HepG2 (cell line): ENCODE measurements around the gene NBEA.

ENCODE experiments used
- ASH2L ChIP-seq: fragments of 300-600, 200-600 bp; sonication (generic); IDR thresholded peaks from 2 replicates; pipeline ENCODE4 v1.7.0; 2017; ENCODE audit warnings: low read depth, mild to moderate bottlenecking, moderate library complexity, mixed read lengths, low read length; ENCODE audit not compliant: insufficient read length
- BHLHE40 ChIP-seq: IDR thresholded peaks from 2 replicates; pipeline ENCODE4 v1.6.1; 2011; ENCODE audit warnings: low read length, improper control_type of control experiment
- NR2F1 ChIP-seq, 2 experiments: fragments of 450-650 bp in 1 of 2; formaldehyde crosslinking in 1 of 2; IDR thresholded peaks; 2 replicates each; pipeline versions ENCODE4 v1.5.0 to v1.6.1; 2016 to 2020; ENCODE audit warnings: mild to moderate bottlenecking in 1 of 2, missing compliant biosample characterization in 1 of 2, missing genetic modification reagents in 1 of 2, moderate library complexity in 1 of 2
- POLR2A ChIP-seq, 2 experiments: IDR thresholded peaks; 2 replicates each; pipeline ENCODE4 v1.6.1; 2011; ENCODE audit warnings: low read depth in 2 of 2, low read length in 2 of 2, mild to moderate bottlenecking in 1 of 2, moderate library complexity in 1 of 2; ENCODE audit not compliant: insufficient read depth in 1 of 2
- ZC3H4 ChIP-seq: sonication (generic); formaldehyde crosslinking; IDR thresholded peaks from 2 replicates; pipeline ENCODE4 v1.4.0; 2020; ENCODE audit warnings: missing genetic modification reagents, borderline replicate concordance
- ZNF24 ChIP-seq: fragments of 450-650 bp; IDR thresholded peaks from 2 replicates; pipeline ENCODE4 v1.6.1; 2017; ENCODE audit warnings: antibody characterized with exemption, mild to moderate bottlenecking

DNA sequence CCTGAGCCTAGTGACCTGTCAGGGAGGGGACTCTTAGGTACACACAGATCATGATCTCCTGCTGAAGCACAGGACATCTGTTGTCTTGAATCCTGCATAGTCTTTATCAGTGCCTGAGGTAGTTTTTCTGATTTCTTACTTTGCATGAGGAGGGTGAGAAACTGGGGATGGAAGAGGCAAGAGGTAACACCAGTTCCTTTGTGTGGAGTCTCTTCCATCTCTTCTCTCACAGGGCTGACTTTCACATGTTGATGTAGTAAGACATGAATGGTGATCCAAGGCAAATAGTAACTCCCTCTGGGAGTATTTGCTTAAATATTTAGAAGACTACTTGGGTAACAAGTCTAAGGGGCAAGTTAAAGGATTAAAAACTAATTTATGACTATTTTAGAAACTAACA, 9.5 kb downstream of the NBEA start:
- no peak for TF ChIP-seq POLR2A (IDR thresholded peaks at IDR 0.05; ENCODE audit: insufficient read depth in 1 of 2, low read depth in 2 of 2, low read length in 2 of 2)
- TF ChIP-seq ZC3H4 (CRISPR knock-in tag): no peak
- no peak for TF ChIP-seq NR2F1 (CRISPR knock-in tag; IDR thresholded peaks at IDR 0.05)
- TF ChIP-seq ASH2L: no peak
- TF ChIP-seq ZNF24: no peak
- TF ChIP-seq BHLHE40: no peak
